ENCODE data around the gene ADH4.

The ADH4 gene

GRCh38 chr4:99134586-99134985 is 9.5 kb downstream of the ADH4 start:
- no peaks in the 10 kb centered on the region for H3K79me2 ChIP-seq (ENCODE audit: insufficient read depth, low read length)
- H3K9ac ChIP-seq (ENCODE audit: low read depth, low read length, poor library complexity, severe bottlenecking) = no peak overlapping the region
- H3K27me3 ChIP-seq (ENCODE audit: insufficient read depth, low read length, poor library complexity, severe bottlenecking) = no peaks in the 10 kb centered on the region
- H3K9me3 ChIP-seq (ENCODE audit: insufficient read depth, low read depth, low read length) = no peaks in the 10 kb centered on the region
- H4K20me1 ChIP-seq (ENCODE audit: insufficient read depth, low read length, poor library complexity, severe bottlenecking) = no peaks in the 10 kb centered on the region
- no peak overlapping the region for H3K4me2 ChIP-seq (ENCODE audit: low read depth, low read length, poor library complexity, severe bottlenecking)
- H3K36me3 ChIP-seq (ENCODE audit: insufficient read depth, low read length) = no peaks in the 10 kb centered on the region
- TF ChIP-seq EZH2phosphoT487 (IDR thresholded peaks at IDR 0.05; ENCODE audit: borderline replicate concordance) (no peak), CTCF (conservative IDR thresholded peaks at IDR 0.05; ENCODE audit: low read length) (no peak)
- H2AFZ ChIP-seq (ENCODE audit: low read length) = no peak overlapping the region
- H3F3A ChIP-seq (ENCODE audit: low read depth) = no peaks in the 10 kb centered on the region
- no peaks in the 10 kb centered on the region for H3K9me2 ChIP-seq (replicated peaks; ENCODE audit: low read depth, low read length)
- H3K4me3 ChIP-seq (ENCODE audit: low read length, poor library complexity, severe bottlenecking) = no peak overlapping the region
- H3K4me1 ChIP-seq (ENCODE audit: insufficient read depth, low read length, poor library complexity, severe bottlenecking) = no peaks in the 10 kb centered on the region

DNA sequence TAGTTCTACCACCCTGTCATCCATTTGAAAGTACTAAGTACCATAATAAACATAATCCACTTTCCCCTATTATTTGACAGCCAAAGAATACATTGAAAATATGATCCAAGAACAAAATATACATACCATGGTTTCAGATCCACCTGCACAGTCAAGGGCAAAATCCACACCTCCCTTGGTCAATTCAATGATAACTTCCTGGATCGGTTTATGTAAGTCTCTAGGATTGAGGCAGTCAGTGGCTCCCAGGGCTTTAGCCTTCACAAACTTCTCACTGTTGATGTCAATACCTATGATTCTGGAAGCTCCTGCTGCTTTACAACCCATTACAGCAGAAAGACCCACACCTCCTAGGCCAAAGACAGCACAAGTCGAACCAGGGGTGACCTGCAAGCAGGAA is 12.7 kb downstream of the ADH4 start:
- Histone ChIP-seq H3K4me2 (ENCODE audit: low read depth, low read length, poor library complexity, severe bottlenecking) (no peak overlapping the region), H3K4me3 (ENCODE audit: low read length, poor library complexity, severe bottlenecking) (no peak overlapping the region), H4K20me1 (ENCODE audit: insufficient read depth, low read length, poor library complexity, severe bottlenecking) (no peaks in the 10 kb centered on the region), H3K4me1 (ENCODE audit: insufficient read depth, low read length, poor library complexity, severe bottlenecking) (no peaks in the 10 kb centered on the region), H3K9me2 (replicated peaks; ENCODE audit: low read depth, low read length) (no peaks in the 10 kb centered on the region), H3K27me3 (ENCODE audit: insufficient read depth, low read length, poor library complexity, severe bottlenecking) (no peaks in the 10 kb centered on the region), H3K79me2 (ENCODE audit: insufficient read depth, low read length) (no peaks in the 10 kb centered on the region), H3K36me3 (ENCODE audit: insufficient read depth, low read length) (no peaks in the 10 kb centered on the region), H3K9ac (ENCODE audit: low read depth, low read length, poor library complexity, severe bottlenecking) (no peak overlapping the region), H3F3A (ENCODE audit: low read depth) (no peaks in the 10 kb centered on the region), H3K9me3 (ENCODE audit: insufficient read depth, low read depth, low read length) (no peaks in the 10 kb centered on the region), H2AFZ (ENCODE audit: low read length) (no peak overlapping the region)
- TF ChIP-seq EZH2phosphoT487 (IDR thresholded peaks at IDR 0.05; ENCODE audit: borderline replicate concordance) = no peak
- no peak for TF ChIP-seq CTCF (conservative IDR thresholded peaks at IDR 0.05; ENCODE audit: low read length)

GRCh38 chr4:99126376-99126775 is 17.7 kb downstream of the ADH4 start:
- Histone ChIP-seq H3F3A (ENCODE audit: low read depth) (no peaks in the 10 kb centered on the region), H3K9me3 (ENCODE audit: insufficient read depth, low read depth, low read length) (no peaks in the 10 kb centered on the region), H3K9me2 (replicated peaks; ENCODE audit: low read depth, low read length) (no peaks in the 10 kb centered on the region), H3K9ac (ENCODE audit: low read depth, low read length, poor library complexity, severe bottlenecking) (no peak overlapping the region), H4K20me1 (ENCODE audit: insufficient read depth, low read length, poor library complexity, severe bottlenecking) (no peaks in the 10 kb centered on the region), H3K36me3 (ENCODE audit: insufficient read depth, low read length) (no peaks in the 10 kb centered on the region), H3K27me3 (ENCODE audit: insufficient read depth, low read length, poor library complexity, severe bottlenecking) (no peaks in the 10 kb centered on the region), H3K4me1 (ENCODE audit: insufficient read depth, low read length, poor library complexity, severe bottlenecking) (peaks cover 4% of the 10 kb centered on the region), H3K79me2 (ENCODE audit: insufficient read depth, low read length) (no peaks in the 10 kb centered on the region), H2AFZ (ENCODE audit: low read length) (no peak overlapping the region), H3K4me3 (ENCODE audit: low read length, poor library complexity, severe bottlenecking) (no peak overlapping the region), H3K4me2 (ENCODE audit: low read depth, low read length, poor library complexity, severe bottlenecking) (no peak overlapping the region)
- TF ChIP-seq CTCF (conservative IDR thresholded peaks at IDR 0.05; ENCODE audit: low read length) (no peak), EZH2phosphoT487 (IDR thresholded peaks at IDR 0.05; ENCODE audit: borderline replicate concordance) (no peak)
